Mucosa of rectum (tissue), 2 donors: ENCODE results near the gene HLX.

Experiments used
- H3K27ac ChIP-seq, 2 donors: one replicate each; pipeline ENCODE4 v1.7.0; 2013; ENCODE audit warnings: inconsistent platforms in 2 of 2, low read depth in 2 of 2, low read length in 2 of 2
- H3K27me3 ChIP-seq, 2 donors: one replicate each; pipeline ENCODE4 v1.7.0; 2013; ENCODE audit warnings: low read length in 2 of 2; ENCODE audit not compliant: control insufficient read depth in 2 of 2, insufficient read depth in 2 of 2
- H3K36me3 ChIP-seq, 2 donors: one replicate each; pipeline ENCODE4 v1.7.0; 2013; ENCODE audit warnings: low read length in 2 of 2; ENCODE audit not compliant: control insufficient read depth in 2 of 2, insufficient read depth in 2 of 2
- H3K4me1 ChIP-seq, 2 donors: one replicate each; pipeline ENCODE4 v1.7.0; 2013; ENCODE audit warnings: low read length in 2 of 2, mild to moderate bottlenecking in 1 of 2; ENCODE audit not compliant: control insufficient read depth in 2 of 2, insufficient read depth in 2 of 2
- H3K4me3 ChIP-seq, 2 donors: one replicate each; pipeline ENCODE4 v1.7.0; 2013; ENCODE audit warnings: low read length in 2 of 2
- H3K9ac ChIP-seq, 2 donors: one replicate each; pipeline ENCODE4 v1.7.0; 2013; ENCODE audit warnings: low read length in 2 of 2, low read depth in 1 of 2, mild to moderate bottlenecking in 1 of 2
- H3K9me3 ChIP-seq, 2 donors: one replicate each; pipeline ENCODE4 v1.7.0; 2013; ENCODE audit warnings: low read length in 2 of 2; ENCODE audit not compliant: control insufficient read depth in 2 of 2
- donor health status: healthy.
- donor health status: Normal muscosa, but diverticular disease.

Gene HLX

GRCh38 chr1:220873868-220874655, 5.2 kb upstream of the HLX start:
- Histone ChIP-seq H3K9me3 (no peaks in the 10 kb centered on the region), H3K27me3 (peaks cover 5 to 6% of the 10 kb centered on the region in 2 donors), H3K4me1 (peaks cover 8 to 16% of the 10 kb centered on the region in 2 donors), H3K27ac (no peak overlapping the region), H3K9ac (no peak overlapping the region), H3K4me3 (no peak overlapping the region), H3K36me3 (no peaks in the 10 kb centered on the region)

- Histone ChIP-seq H3K27me3 (peaks cover 6 to 8% of the 10 kb centered on the region in 2 donors), H3K4me1 (peaks cover 9 to 16% of the 10 kb centered on the region in 2 donors), H3K36me3 (no peaks in the 10 kb centered on the region), H3K9me3 (no peaks in the 10 kb centered on the region), H3K27ac (peak overlapping the region in 1 of 2 donors; percentile 4), H3K9ac (no peak overlapping the region), H3K4me3 (no peak overlapping the region)
Observed at GRCh38 chr1:220875260-220875659, 4.0 kb upstream of the HLX start.

DNA sequence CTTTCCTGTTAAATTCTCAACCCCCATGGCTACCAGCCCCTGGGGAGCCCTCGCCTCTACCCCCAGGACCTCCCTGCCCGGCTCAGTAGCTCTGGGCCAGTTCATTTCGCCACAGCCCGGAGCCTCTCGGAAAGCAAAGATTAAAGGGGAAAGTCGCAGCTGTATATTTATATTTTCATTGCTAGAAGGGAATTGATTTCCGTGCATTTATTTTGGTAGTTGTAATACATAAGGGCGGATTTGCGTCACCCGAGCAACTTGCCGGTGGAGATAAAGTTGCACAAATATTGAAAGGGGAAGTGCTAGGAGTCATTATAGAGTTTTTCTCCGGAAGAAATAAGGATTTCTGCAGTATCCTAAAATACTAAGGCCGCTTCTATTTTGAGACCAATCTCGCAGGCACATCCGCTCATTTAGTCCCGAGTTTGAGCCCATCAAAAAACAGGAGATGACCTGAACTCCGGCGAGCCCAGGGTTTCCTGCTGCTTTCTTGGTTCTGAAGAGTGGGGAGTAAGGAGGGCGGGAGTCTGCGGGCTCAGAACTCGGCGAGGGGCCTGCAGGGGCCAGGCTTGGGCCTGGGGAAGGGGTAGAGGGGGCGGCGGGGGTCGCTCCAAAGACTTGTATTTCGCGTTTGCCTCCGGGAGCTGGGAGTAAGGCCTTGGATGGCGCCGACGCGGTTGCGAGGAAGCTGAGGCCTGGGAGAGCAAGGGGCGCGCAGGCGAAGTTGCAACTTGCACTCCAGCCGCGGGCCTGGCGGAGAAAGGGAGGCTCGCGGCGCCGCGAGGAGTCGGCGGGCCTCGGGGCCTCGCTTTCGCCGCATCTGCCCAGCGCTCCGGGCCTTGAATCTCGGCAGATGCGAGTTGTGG, 2.5 kb upstream of the HLX start:
- peak overlapping the region; percentile 58 to 88 for H3K27ac ChIP-seq
- peaks cover 6 to 21% of the 10 kb centered on the region in 2 donors for H3K27me3 ChIP-seq
- H3K4me3 ChIP-seq: peak overlapping the region; percentile 19 to 61
- H3K9me3 ChIP-seq: no peaks in the 10 kb centered on the region
- H3K9ac ChIP-seq: peak overlapping the region; percentile 32 to 60
- H3K36me3 ChIP-seq: no peaks in the 10 kb centered on the region
- H3K4me1 ChIP-seq: peaks cover 9 to 16% of the 10 kb centered on the region in 2 donors

DNA sequence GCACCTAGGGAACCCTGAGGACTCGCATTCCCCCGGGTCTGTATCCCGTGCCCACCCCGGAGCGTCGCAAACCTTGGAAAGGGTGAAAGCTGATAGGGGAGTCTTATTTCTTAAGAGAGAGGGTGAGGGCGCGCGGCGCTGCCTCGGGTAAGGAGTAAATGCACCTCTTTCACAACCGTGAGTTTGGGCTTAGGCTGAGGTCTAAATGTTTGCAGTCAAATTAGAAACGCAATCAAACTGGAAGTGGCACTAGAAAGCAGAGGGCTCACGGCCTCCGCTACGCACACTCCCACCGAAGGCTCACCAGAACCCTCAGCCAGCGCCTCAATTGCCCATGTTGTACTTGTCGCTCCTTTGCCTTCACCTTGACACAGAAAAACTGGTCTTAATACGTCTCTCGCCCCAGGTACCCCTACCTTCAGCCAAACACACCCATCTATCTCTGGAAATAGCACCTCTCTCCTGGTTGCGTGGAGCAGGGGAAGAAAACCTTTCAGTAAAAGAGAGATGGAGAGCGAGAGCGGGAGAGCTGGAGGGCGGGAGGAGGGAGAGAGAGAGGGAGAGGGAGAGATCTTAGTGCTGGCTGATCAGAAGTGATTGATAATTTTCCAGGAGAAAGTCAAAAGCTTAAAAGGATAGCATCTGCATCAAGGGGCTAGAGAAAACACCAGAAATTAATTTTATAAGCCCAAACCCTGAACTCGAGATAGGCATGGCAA, 1.7 kb upstream of the HLX start:
- peaks cover 9 to 18% of the 10 kb centered on the region in 2 donors for H3K4me1 ChIP-seq

GRCh38 chr1:220878191-220879075, 810 bp upstream of the HLX start:
- no peaks in the 10 kb centered on the region for H3K36me3 ChIP-seq
- peaks cover 12 to 27% of the 10 kb centered on the region in 2 donors for H3K27me3 ChIP-seq

More for the DNA sequence above, 1.7 kb upstream of the HLX start:
- H3K9me3 ChIP-seq: no peaks in the 10 kb centered on the region
- H3K27ac ChIP-seq: peak overlapping the region; percentile 58 to 88
- H3K9ac ChIP-seq: peak overlapping the region; percentile 54 to 60
- H3K36me3 ChIP-seq: no peaks in the 10 kb centered on the region
- H3K4me3 ChIP-seq: peak overlapping the region; percentile 19 to 75
- H3K27me3 ChIP-seq: peaks cover 12 to 27% of the 10 kb centered on the region in 2 donors

GRCh38 chr1:220879509-220880361, 492 bp downstream of the HLX start:
- peak overlapping the region; percentile 88 to 89 for H3K27ac ChIP-seq
- peak overlapping the region; percentile 60 to 75 for H3K4me3 ChIP-seq
- no peaks in the 10 kb centered on the region for H3K9me3 ChIP-seq
- no peaks in the 10 kb centered on the region for H3K36me3 ChIP-seq
- peak overlapping the region; percentile 65 to 70 for H3K9ac ChIP-seq
- H3K4me1 ChIP-seq: peaks cover 5 to 13% of the 10 kb centered on the region in 2 donors
- peaks cover 14 to 27% of the 10 kb centered on the region in 2 donors for H3K27me3 ChIP-seq

More at GRCh38 chr1:220878191-220879075, 810 bp upstream of the HLX start:
- Histone ChIP-seq H3K9me3 (no peaks in the 10 kb centered on the region), H3K4me1 (peaks cover 9 to 18% of the 10 kb centered on the region in 2 donors), H3K4me3 (peak overlapping the region; percentile 60 to 75), H3K9ac (peak overlapping the region; percentile 60 to 65), H3K27ac (peak overlapping the region; percentile 79 to 88)

GRCh38 chr1:220880362-220880670, 1.1 kb downstream of the HLX start:
- Histone ChIP-seq H3K36me3 (no peaks in the 10 kb centered on the region), H3K9ac (peak overlapping the region; percentile 65 to 70), H3K4me1 (peaks cover 5 to 11% of the 10 kb centered on the region in 2 donors), H3K4me3 (peak overlapping the region; percentile 60 to 75), H3K9me3 (no peaks in the 10 kb centered on the region), H3K27ac (peak overlapping the region; percentile 88 to 89), H3K27me3 (peaks cover 19 to 30% of the 10 kb centered on the region in 2 donors)

GRCh38 chr1:220880726-220881506, 1.7 kb downstream of the HLX start:
- H3K9me3 ChIP-seq: no peaks in the 10 kb centered on the region
- peaks cover 5 to 11% of the 10 kb centered on the region in 2 donors for H3K4me1 ChIP-seq
- H3K36me3 ChIP-seq: no peaks in the 10 kb centered on the region
- H3K4me3 ChIP-seq: peak overlapping the region; percentile 62 to 75
- peak overlapping the region; percentile 35 to 70 for H3K9ac ChIP-seq
- peaks cover 22 to 31% of the 10 kb centered on the region in 2 donors for H3K27me3 ChIP-seq
- H3K27ac ChIP-seq: peak overlapping the region; percentile 88 to 89
